Thoracic aorta (tissue), 2 donors: ENCODE measurements around the gene OBP2A. TPM values are rescaled to one million over a fixed set of nuclear protein-coding genes. Genes with fewer than 3 reads are reported as not detected.

Source experiments
- ATAC-seq: fragments of 150-250 bp; one replicate; pipeline ENCODE4 v1.8.0; 2017; ENCODE audit warnings: low read depth; ENCODE audit not compliant: insufficient number of reproducible peaks, low FRiP score
- DNase-seq: peaks from one replicate; pipeline ENCODE4 v3.0.0-alpha.2; 2020; ENCODE audit warnings: low spot score
- H3K27ac ChIP-seq, 2 donors: fragments of 200-600 bp; sonication (generic); 1 replicate in 1 of 2; 2 replicates in 1 of 2; pipeline ENCODE4 v1.5.1; 2016; ENCODE audit warnings: mild to moderate bottlenecking in 2 of 2, moderate library complexity in 2 of 2
- H3K27me3 ChIP-seq: fragments of 200-600 bp; sonication (generic); replicated peaks from 2 replicates; pipeline ENCODE4 v1.6.0; 2016; ENCODE audit warnings: mild to moderate bottlenecking; ENCODE audit not compliant: insufficient read depth
- H3K36me3 ChIP-seq: fragments of 200-600 bp; sonication (generic); one replicate; pipeline ENCODE4 v1.5.1; 2016
- H3K4me1 ChIP-seq, 2 donors: fragments of 200-600 bp; sonication (generic); 1 replicate in 1 of 2; 2 replicates in 1 of 2; pipeline versions ENCODE4 v1.5.1 to v1.6.0; 2016; ENCODE audit warnings: low read depth in 2 of 2, mild to moderate bottlenecking in 1 of 2; ENCODE audit not compliant: control insufficient read depth in 1 of 2
- H3K4me3 ChIP-seq: fragments of 200-600 bp; sonication (generic); 2 replicates; pipeline ENCODE4 v1.5.1; 2016; ENCODE audit warnings: mild to moderate bottlenecking
- H3K9me3 ChIP-seq: fragments of 200-600 bp; sonication (generic); 2 replicates; pipeline ENCODE4 v1.5.1; 2016
- CTCF ChIP-seq: fragments of 200-600 bp; sonication (generic); IDR thresholded peaks from one replicate; pipeline ENCODE4 v1.5.1; 2019; ENCODE audit warnings: antibody characterized with exemption
- total RNA-seq, 2 donors: library from RNA; depleted of rRNA; stranded (reverse); fragments of >200 nt; gene quantifications; one replicate each; pipeline versions ENCODE4 v1.1.0 to v1.2.3, GENCODE V29; 2016

OBP2A gene
- total RNA-seq, 2 donors from 2014 or later, result not detected

- peaks cover 3 to 23% of the 10 kb centered on the region in 2 donors for H3K4me1 ChIP-seq
- TF ChIP-seq CTCF, result no peak
- peaks cover 25% of the 10 kb centered on the region for H3K36me3 ChIP-seq
- peak overlapping the region; percentile 90 for H3K4me3 ChIP-seq
- DNase-seq, result no peak
- no peaks in the 10 kb centered on the region for H3K27me3 ChIP-seq
- no peak overlapping the region for H3K27ac ChIP-seq
- no peak for ATAC-seq
- no peaks in the 10 kb centered on the region for H3K9me3 ChIP-seq
Observed at GRCh38 chr9:135501261-135502167, 44.4 kb upstream of the OBP2A start.

DNA sequence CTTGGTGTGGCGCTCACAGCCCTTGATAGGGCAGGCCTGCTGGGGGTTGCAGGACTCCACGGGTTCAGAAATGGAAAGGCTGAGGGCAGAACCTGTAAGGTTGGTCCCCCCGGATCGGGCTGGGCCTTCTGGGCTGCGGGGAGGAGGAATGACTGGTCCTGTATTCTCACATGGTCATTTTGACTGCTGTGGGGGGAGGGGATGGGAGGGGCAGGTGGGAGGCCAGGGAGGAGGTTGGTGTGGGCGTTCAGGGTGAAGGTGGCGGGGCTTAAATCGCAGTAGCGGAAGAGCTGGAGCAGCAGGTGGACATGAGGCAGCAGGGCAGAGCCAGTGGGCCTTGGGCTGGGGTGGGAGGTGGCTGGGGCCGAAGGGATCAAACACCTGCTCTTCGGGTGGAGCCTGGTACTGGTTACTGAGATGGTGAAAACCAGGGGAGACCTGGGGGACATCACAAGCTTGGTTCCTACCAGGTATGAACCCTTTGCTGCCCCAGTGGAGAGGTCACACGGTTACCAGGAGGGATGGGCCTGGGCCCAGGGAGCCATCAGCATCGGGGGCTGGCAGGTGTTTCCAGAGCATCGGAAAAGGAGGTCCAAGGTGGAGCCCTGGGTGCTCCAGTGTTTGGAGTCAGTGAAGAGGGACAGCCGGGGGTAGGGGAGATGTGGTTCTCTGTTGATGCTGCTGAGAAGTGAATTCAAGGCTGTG lies 43.6 kb upstream of the OBP2A start:
- no peak for TF ChIP-seq CTCF
- H3K27ac ChIP-seq, result no peak overlapping the region
- peaks cover 3 to 23% of the 10 kb centered on the region in 2 donors for H3K4me1 ChIP-seq
- no peak for ATAC-seq
- no peak for DNase-seq
- H3K36me3 ChIP-seq, result peaks cover 25% of the 10 kb centered on the region
- no peaks in the 10 kb centered on the region for H3K9me3 ChIP-seq
- no peaks in the 10 kb centered on the region for H3K27me3 ChIP-seq
- H3K4me3 ChIP-seq, result no peak overlapping the region

DNA sequence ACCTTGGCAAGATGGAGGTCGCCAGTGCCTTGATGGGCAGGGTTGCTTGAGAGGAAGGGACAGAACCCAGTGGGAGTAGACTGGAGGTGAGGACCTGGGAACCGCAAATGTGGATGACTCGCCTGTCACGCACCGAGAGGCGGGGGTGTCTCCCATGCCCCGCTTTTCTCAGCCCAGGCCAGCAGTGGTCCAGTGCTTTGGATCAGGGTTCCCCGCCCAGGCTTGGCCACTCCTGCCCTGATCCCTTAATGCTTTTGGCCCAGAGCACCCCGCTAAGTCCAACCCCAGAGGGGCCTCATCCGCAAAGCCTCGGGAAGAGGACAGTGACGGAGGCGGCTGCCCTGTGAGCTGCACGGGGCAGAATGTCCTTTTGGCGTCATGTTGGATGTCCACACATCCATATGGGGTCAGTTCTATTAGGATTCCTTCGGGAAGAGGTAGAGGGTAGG lies 43.0 kb upstream of the OBP2A start:
- Histone ChIP-seq H3K4me1 (peaks cover 3 to 23% of the 10 kb centered on the region in 2 donors), H3K36me3 (peaks cover 25% of the 10 kb centered on the region), H3K27me3 (no peaks in the 10 kb centered on the region), H3K9me3 (no peaks in the 10 kb centered on the region), H3K4me3 (no peak overlapping the region), H3K27ac (no peak overlapping the region)
- ATAC-seq (no peak), DNase-seq (no peak)
- no peak for TF ChIP-seq CTCF

- Histone ChIP-seq H3K27me3 (no peaks in the 10 kb centered on the region), H3K27ac (no peak overlapping the region), H3K4me1 (peaks cover 3 to 23% of the 10 kb centered on the region in 2 donors), H3K4me3 (no peak overlapping the region), H3K36me3 (peaks cover 25% of the 10 kb centered on the region), H3K9me3 (no peaks in the 10 kb centered on the region)
- no peak for TF ChIP-seq CTCF
- DNase-seq, result no peak
- no peak for ATAC-seq
Observed at GRCh38 chr9:135503371-135504261, 42.3 kb upstream of the OBP2A start.
